Muscle layer of colon (tissue), 2 donors: ENCODE data around the gene TEX22.
"Not testable (repeated sequence)": the region's sequence is repeated elsewhere in the genome, so short reads cannot be mapped to it uniquely, and the experiment has no call there.

Experiments used
- H3K27ac ChIP-seq: one replicate; pipeline ENCODE4 v1.7.0; 2013; ENCODE audit warnings: low read depth, mild to moderate bottlenecking, low read length, moderate library complexity
- H3K27me3 ChIP-seq, 2 donors: one replicate each; pipeline ENCODE4 v1.7.0; 2013; ENCODE audit warnings: low read length in 2 of 2, mild to moderate bottlenecking in 2 of 2; ENCODE audit not compliant: insufficient read depth in 2 of 2, control insufficient read depth in 1 of 2
- H3K36me3 ChIP-seq: one replicate; pipeline ENCODE4 v1.7.0; 2013; ENCODE audit warnings: mild to moderate bottlenecking, low read length; ENCODE audit not compliant: insufficient read depth
- H3K4me1 ChIP-seq: one replicate; pipeline ENCODE4 v1.7.0; 2013; ENCODE audit warnings: mild to moderate bottlenecking, low read length; ENCODE audit not compliant: insufficient read depth
- H3K4me3 ChIP-seq, 2 donors: one replicate each; pipeline ENCODE4 v1.7.0; 2013; ENCODE audit warnings: low read length in 2 of 2, low read depth in 1 of 2, mild to moderate bottlenecking in 1 of 2, moderate library complexity in 1 of 2
- H3K9ac ChIP-seq: one replicate; pipeline ENCODE4 v1.7.0; 2013; ENCODE audit warnings: low read length
- H3K9me3 ChIP-seq: one replicate; pipeline ENCODE4 v1.7.0; 2013; ENCODE audit warnings: mild to moderate bottlenecking, low read length
- donor health status: abdominal sarcoma.
- donor health status: Adenocarcinoma of cecum.

The TEX22 gene

GRCh38 chr14:105356927-105357326 lies 41.4 kb upstream of the TEX22 start:
- Histone ChIP-seq H3K36me3 (no peaks in the 10 kb centered on the region), H3K4me3 (no peak overlapping the region), H3K9me3 (no peaks in the 10 kb centered on the region), H3K9ac (no peak overlapping the region), H3K27ac (no peak overlapping the region), H3K4me1 (peaks cover 3% of the 10 kb centered on the region), H3K27me3 (no peaks in the 10 kb centered on the region)

- Histone ChIP-seq H3K9ac (no peak overlapping the region), H3K27me3 (no peaks in the 10 kb centered on the region), H3K9me3 (no peaks in the 10 kb centered on the region), H3K4me1 (no peaks in the 10 kb centered on the region), H3K36me3 (no peaks in the 10 kb centered on the region), H3K27ac (no peak overlapping the region), H3K4me3 (no peak overlapping the region)
Measured at GRCh38 chr14:105357626-105358025, 40.7 kb upstream of the TEX22 start.

DNA sequence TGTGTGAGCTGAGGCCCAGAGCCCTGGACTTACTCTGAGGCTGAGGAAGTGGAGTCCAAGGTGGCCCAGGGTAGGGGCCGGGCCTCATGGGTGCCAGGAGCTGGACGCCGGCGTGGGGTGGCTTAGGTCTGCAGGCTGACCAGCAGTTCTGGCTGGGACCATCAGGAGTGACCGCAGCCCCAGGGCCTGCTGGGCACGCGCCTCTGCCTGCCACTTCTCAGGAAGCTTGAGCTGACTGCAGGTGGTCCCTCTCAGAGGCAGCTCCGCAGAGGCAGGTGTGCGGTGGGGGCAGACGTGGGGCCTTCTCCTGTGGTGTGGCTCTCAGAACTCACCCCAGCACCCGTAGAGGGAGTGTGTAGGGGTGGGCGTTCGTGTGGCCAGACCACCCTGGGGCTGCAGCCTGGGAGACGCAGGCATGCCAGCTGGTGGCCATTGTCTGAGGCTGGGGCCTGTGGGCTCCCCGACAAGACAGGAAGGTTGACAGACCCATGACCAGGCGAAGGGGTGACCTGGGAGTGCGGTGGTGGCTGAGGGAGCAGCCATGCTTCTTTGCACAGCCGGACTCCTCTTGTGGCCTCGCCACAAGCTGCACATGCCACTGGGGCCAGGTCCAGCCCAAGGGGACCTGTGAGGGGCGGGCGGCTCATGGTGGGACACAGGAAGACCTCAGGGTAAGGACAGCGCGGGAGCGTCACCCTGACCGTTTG lies 40.0 kb upstream of the TEX22 start:
- H3K9ac ChIP-seq = no peak overlapping the region
- no peaks in the 10 kb centered on the region for H3K36me3 ChIP-seq
- H3K4me1 ChIP-seq = no peaks in the 10 kb centered on the region
- H3K27ac ChIP-seq = no peak overlapping the region
- H3K4me3 ChIP-seq = no peak overlapping the region
- no peaks in the 10 kb centered on the region for H3K27me3 ChIP-seq
- no peaks in the 10 kb centered on the region for H3K9me3 ChIP-seq

DNA sequence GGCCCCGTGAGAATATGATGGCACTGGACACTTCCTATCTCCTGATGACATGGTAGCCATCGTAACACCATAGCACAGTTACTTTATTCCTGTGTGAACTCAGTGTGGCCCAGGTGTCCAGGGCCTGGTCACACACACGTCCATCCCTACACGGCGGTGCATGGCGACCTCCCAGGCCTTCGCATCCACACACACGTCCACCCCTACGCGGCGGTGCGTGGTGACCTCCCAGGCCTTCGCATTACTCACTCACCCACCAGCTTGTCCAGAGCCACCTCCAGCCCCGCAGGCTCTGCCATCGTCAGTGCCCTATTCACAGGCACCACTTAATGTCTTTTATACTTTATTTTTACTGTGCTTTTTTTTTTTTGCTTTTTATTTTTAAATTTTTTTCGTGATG lies 39.4 kb upstream of the TEX22 start:
- no peaks in the 10 kb centered on the region for H3K36me3 ChIP-seq

GRCh38 chr14:105361412-105361811 lies 36.9 kb upstream of the TEX22 start:
- H3K4me3 ChIP-seq, H3K36me3 ChIP-seq, H3K27me3 ChIP-seq, H3K27ac ChIP-seq, H3K4me1 ChIP-seq, H3K9ac ChIP-seq, H3K9me3 ChIP-seq: not testable (repeated sequence)

More for the DNA sequence above, 39.4 kb upstream of the TEX22 start:
- Histone ChIP-seq H3K4me3 (no peak overlapping the region), H3K9me3 (no peaks in the 10 kb centered on the region), H3K27me3 (no peaks in the 10 kb centered on the region), H3K4me1 (no peaks in the 10 kb centered on the region), H3K9ac (no peak overlapping the region), H3K27ac (no peak overlapping the region)

DNA sequence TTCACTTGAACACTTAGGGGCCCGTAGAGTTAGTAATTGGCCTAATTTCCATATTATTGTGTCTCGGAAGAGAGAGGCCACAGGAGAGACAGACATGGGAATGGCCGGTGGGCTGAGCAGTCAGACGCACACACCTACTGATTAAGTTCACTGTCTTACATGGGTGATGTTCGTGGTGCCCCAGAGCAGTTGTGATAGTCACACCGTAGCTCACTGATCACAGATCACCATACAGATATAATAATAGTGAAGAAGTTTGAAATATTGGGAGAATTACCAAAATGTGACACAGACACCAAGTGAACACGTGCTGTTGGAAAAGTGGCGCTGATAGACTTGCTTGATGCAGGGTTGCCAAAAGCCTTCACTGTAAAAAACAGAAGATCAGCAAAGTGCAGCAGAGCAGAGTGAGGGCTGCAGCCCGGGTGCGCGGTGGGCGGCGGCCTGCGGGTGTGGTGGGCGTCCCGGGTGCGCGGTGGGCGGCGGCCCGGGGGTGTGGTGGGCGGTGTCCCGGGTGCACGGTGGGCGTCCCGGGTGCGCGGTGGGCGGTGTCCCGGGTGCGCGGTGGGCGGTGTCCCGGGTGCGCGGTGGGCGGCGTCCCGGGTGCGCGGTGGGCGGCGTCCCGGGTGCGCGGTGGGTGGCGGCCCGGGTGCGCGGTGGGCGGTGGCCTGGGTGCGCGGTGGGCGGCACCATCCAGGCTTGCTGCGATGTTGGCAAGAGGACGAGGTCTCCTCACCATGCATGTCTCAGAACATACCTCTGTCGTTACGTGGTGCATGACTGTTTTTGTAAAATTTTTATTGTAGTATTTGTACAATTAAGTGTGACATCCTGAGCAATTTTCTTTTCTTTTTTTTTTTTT lies 34.3 kb upstream of the TEX22 start:
- H3K36me3 ChIP-seq = peaks cover 9% of the 10 kb centered on the region
- H3K27me3 ChIP-seq = no peaks in the 10 kb centered on the region
- no peak overlapping the region for H3K9ac ChIP-seq
- no peak overlapping the region for H3K4me3 ChIP-seq
- H3K9me3 ChIP-seq = no peaks in the 10 kb centered on the region
- H3K27ac ChIP-seq = no peak overlapping the region
- no peaks in the 10 kb centered on the region for H3K4me1 ChIP-seq

DNA sequence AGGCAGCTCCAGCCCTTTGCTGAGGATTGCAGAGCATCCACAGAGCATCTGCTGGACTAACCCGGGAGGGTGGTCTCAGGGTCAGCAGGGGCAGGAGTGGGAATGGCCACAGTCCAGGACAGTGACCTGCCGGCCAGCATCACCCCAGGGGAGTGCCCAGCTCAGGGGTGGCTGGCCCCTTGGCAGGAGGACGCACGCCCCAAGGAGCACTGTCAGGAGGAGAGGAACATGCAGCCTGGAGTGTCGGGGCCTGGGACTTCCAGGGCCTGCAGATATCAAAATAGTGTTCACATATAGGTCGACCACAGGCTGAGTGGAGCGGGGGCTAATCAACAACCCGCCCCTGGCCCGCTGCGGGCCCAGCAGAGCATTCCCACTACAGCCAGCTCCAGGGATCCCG lies 33.2 kb upstream of the TEX22 start:
- no peak overlapping the region for H3K9ac ChIP-seq
- no peak overlapping the region for H3K27ac ChIP-seq

GRCh38 chr14:105365681-105366080 lies 32.7 kb upstream of the TEX22 start:
- Histone ChIP-seq H3K4me1 (no peaks in the 10 kb centered on the region), H3K27ac (no peak overlapping the region), H3K9ac (no peak overlapping the region), H3K4me3 (no peak overlapping the region), H3K9me3 (no peaks in the 10 kb centered on the region), H3K36me3 (peaks cover 14% of the 10 kb centered on the region), H3K27me3 (no peaks in the 10 kb centered on the region)

More for the DNA sequence above, 33.2 kb upstream of the TEX22 start:
- Histone ChIP-seq H3K4me1 (no peaks in the 10 kb centered on the region), H3K9me3 (no peaks in the 10 kb centered on the region), H3K36me3 (peaks cover 14% of the 10 kb centered on the region), H3K27me3 (no peaks in the 10 kb centered on the region), H3K4me3 (no peak overlapping the region)

- Histone ChIP-seq H3K27ac (no peak overlapping the region), H3K4me3 (no peak overlapping the region), H3K9me3 (no peaks in the 10 kb centered on the region), H3K9ac (no peak overlapping the region), H3K4me1 (no peaks in the 10 kb centered on the region), H3K36me3 (peaks cover 14% of the 10 kb centered on the region), H3K27me3 (no peaks in the 10 kb centered on the region)
Measured at GRCh38 chr14:105366386-105367074, 31.8 kb upstream of the TEX22 start.

GRCh38 chr14:105367116-105368031 lies 31.0 kb upstream of the TEX22 start:
- Histone ChIP-seq H3K9me3 (no peaks in the 10 kb centered on the region), H3K4me3 (no peak overlapping the region), H3K27me3 (no peaks in the 10 kb centered on the region), H3K4me1 (no peaks in the 10 kb centered on the region), H3K27ac (no peak overlapping the region), H3K36me3 (peaks cover 14% of the 10 kb centered on the region), H3K9ac (no peak overlapping the region)

- H3K9me3 ChIP-seq = no peaks in the 10 kb centered on the region
- H3K4me3 ChIP-seq = no peak overlapping the region
- H3K9ac ChIP-seq = no peak overlapping the region
- no peaks in the 10 kb centered on the region for H3K4me1 ChIP-seq
- peaks cover 14% of the 10 kb centered on the region for H3K36me3 ChIP-seq
- H3K27ac ChIP-seq = no peak overlapping the region
- H3K27me3 ChIP-seq = no peaks in the 10 kb centered on the region
Measured at GRCh38 chr14:105368032-105368417, 30.3 kb upstream of the TEX22 start.
